ENCODE measurements around the gene HOPX.
"Not testable (repeated sequence)": the region's sequence is repeated elsewhere in the genome, so short reads cannot be mapped to it uniquely, and the experiment has no call there.

The HOPX gene

DNA sequence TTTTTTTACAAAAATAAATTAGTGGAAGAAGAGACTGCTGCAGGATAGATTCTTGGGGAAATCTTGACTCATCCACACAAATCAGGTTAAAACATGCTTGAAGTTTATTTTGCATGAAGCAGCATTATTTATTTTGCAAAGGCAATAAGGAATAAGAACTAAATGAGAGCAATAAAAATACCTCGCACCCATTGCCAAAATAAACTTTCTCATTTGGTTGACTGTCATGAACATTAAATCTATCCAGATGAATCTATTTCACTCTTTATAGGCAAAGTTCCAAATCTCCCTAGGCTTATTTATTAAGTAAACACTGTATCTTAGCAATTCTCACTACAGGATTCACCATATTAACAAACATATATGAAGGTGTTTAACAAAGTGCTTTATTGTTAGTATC, 58.9 kb downstream of the HOPX start:
- no peak for DNase-seq

DNA sequence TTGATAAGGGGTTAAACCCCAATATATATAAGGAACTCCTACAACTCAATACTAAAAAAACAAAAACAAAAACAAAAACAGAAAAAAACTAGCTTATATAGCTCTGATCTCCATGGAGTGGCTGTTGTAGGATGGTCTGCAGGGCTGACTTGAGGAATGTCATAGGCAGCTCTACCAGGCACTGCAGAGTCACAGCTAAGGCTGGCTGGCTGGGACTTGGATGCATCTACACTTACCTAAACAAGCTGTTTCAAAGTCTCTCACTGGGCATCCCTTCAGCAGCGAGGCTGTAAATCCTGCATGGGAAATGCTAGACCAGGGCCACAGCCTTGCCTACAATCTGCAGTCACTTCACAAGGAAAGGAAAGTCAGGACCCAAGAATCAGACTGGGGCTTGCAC, 61.3 kb downstream of the HOPX start:
- no peak for DNase-seq

GRCh38 chr4:56619160-56619559, 61.9 kb downstream of the HOPX start:
- DNase-seq, result no peak

DNA sequence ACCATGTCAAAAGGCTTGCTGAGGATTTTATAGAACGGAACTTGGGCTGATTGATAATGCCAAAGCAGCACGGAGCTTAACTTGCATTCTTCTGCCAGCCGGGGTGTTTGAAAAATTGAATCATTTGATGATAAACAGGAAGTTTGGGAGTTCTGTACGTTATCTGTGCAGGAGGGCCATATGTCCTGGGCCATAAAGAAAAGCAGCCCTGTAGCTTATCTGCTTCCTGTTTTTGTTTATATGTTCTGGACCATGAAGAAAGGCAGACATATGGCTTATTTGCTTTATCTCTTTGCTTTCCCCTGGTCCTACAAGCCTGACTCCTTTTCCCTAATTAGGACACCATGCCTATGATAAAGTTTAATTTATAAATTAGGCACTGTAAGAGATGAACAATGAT, 62.4 kb downstream of the HOPX start:
- DNase-seq, result no peak

- DNase-seq, result no peak
These were observed 67.8 kb downstream of the HOPX start for GRCh38 chr4:56613101-56613862.

GRCh38 chr4:56612282-56612681, 68.8 kb downstream of the HOPX start:
- no peak for DNase-seq

DNA sequence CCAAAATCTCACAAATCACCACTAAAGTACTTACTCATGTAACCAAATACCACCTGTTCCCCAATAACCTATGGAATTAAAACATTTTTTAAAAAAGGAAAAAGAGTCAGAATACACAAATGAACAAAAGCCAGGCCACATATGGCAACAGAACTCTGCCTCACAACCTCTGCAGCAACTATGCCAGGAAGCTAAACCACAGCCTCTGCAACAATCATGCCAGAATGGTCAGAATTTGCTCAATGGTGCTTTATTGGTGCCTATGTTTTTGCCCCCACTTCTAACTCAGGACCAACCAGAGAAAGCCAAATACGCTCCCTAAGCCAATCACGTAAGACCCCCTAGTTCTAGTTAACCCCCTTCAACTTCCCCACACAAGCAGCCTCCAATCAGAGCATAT, 69.6 kb downstream of the HOPX start:
- DNase-seq, result no peak

GRCh38 chr4:56610170-56610569, 70.9 kb downstream of the HOPX start:
- DNase-seq, result not testable (repeated sequence)

DNA sequence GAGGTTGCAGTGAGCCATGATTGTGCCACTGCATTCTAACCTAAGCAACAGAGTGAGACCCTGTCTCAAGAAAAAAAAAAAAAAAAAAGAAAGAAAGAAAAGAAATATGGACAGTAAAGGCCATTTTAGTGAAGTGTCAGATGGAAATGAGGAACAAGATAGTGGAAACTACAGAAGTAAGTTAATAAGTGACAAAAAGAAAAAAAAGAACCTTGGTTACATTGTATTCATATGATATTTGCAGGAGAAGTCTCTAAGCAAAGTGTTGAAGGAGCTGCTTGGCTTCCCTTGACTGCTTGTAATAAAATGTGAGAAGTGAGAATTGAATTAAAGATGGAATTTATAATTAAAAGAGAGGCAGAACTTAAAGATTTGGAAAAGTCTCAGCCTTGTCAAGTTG, 73.2 kb downstream of the HOPX start:
- DNase-seq, result no peak

DNA sequence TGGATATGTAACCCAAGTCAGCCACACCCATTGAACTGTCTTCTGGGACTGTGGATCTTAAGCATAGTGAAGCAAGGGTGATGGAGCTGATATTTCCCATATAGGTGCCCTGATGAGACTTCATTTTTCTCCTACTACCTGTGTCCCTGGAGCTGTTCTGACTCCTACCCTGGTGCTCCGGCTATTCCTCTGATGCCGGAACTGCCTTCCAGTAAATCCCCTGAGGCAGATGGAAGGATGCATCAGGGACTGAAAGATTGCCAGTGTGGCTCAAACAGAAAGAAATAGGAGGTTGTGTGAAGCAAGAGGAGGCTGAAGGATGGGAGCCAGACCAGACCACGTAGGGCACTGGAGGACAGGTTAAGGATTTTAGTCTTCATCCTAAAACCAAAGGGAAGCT, 74.7 kb downstream of the HOPX start:
- DNase-seq, result no peak

- not testable (repeated sequence) for DNase-seq
These were observed 75.6 kb downstream of the HOPX start for GRCh38 chr4:56605464-56605863.

- no peak for DNase-seq
These were observed 77.8 kb downstream of the HOPX start for GRCh38 chr4:56603297-56603696.

Measured in stimulated activated CD4-positive, alpha-beta T cell treated with anti-CD3 and anti-CD28 coated beads, Interleukin-15, amount 100 ng/mL, for 24 hours (primary cell).